ENCODE results near the gene SLC44A2.

- TF ChIP-seq, protein P1, sequence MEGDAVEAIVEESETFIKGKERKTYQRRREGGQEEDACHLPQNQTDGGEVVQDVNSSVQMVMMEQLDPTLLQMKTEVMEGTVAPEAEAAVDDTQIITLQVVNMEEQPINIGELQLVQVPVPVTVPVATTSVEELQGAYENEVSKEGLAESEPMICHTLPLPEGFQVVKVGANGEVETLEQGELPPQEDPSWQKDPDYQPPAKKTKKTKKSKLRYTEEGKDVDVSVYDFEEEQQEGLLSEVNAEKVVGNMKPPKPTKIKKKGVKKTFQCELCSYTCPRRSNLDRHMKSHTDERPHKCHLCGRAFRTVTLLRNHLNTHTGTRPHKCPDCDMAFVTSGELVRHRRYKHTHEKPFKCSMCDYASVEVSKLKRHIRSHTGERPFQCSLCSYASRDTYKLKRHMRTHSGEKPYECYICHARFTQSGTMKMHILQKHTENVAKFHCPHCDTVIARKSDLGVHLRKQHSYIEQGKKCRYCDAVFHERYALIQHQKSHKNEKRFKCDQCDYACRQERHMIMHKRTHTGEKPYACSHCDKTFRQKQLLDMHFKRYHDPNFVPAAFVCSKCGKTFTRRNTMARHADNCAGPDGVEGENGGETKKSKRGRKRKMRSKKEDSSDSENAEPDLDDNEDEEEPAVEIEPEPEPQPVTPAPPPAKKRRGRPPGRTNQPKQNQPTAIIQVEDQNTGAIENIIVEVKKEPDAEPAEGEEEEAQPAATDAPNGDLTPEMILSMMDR (IDR thresholded peaks at IDR 0.05) = no peak
- no peak for TF ChIP-seq POLR2A (IDR thresholded peaks at IDR 0.05)
These were observed 65.0 kb downstream of the SLC44A2 start for GRCh38 chr19:10690341-10690781.
